ENCODE measurements around the gene NAV3.

The NAV3 gene

GRCh38 chr12:77882709-77883108, 52.0 kb downstream of the NAV3 start:
- no peak for TF ChIP-seq EZH2phosphoT487 (IDR thresholded peaks at IDR 0.05; ENCODE audit: borderline replicate concordance, low read length)
- no peak for TF ChIP-seq CTCF (IDR thresholded peaks at IDR 0.05; ENCODE audit: low read depth, low read length, poor library complexity, severe bottlenecking)
- no peak overlapping the region for H3K4me3 ChIP-seq (ENCODE audit: low read length)

GRCh38 chr12:77888611-77889010, 57.9 kb downstream of the NAV3 start:
- Histone ChIP-seq H3K27me3 (ENCODE audit: control insufficient read depth, low read length) (no peaks in the 10 kb centered on the region), H3F3A (ENCODE audit: control insufficient read depth, insufficient read depth) (no peaks in the 10 kb centered on the region), H3K4me3 (ENCODE audit: low read length) (no peak overlapping the region), H3K9me3 (ENCODE audit: control insufficient read depth, insufficient read depth, low read length) (no peaks in the 10 kb centered on the region), H3K4me1 (ENCODE audit: control insufficient read depth, low read length) (peaks cover 4% of the 10 kb centered on the region; the same call in 1 of the 2 replicates), H3K9me2 (replicated peaks; ENCODE audit: control insufficient read depth, low read length) (no peaks in the 10 kb centered on the region), H4K20me1 (ENCODE audit: control insufficient read depth, insufficient read depth, low read depth, low read length) (no peaks in the 10 kb centered on the region), H3K79me2 (ENCODE audit: control insufficient read depth, low read length) (no peaks in the 10 kb centered on the region), H3K36me3 (ENCODE audit: control insufficient read depth, low read length) (no peaks in the 10 kb centered on the region), H3K4me2 (ENCODE audit: low read length) (no peak overlapping the region), H3K27ac (ENCODE audit: low read depth, low read length) (no peak overlapping the region)
- no peak for TF ChIP-seq EZH2phosphoT487 (IDR thresholded peaks at IDR 0.05; ENCODE audit: borderline replicate concordance, low read length)
- no peak for TF ChIP-seq CTCF (IDR thresholded peaks at IDR 0.05; ENCODE audit: low read depth, low read length, poor library complexity, severe bottlenecking)

More at GRCh38 chr12:77882709-77883108, 52.0 kb downstream of the NAV3 start:
- Histone ChIP-seq H3K79me2 (ENCODE audit: control insufficient read depth, low read length) (no peaks in the 10 kb centered on the region), H3K4me1 (ENCODE audit: control insufficient read depth, low read length) (peaks cover 17% of the 10 kb centered on the region), H3K9me3 (ENCODE audit: control insufficient read depth, insufficient read depth, low read length) (peaks cover 4% of the 10 kb centered on the region; the same call in 1 of the 2 replicates), H3K27me3 (ENCODE audit: control insufficient read depth, low read length) (no peaks in the 10 kb centered on the region), H3F3A (ENCODE audit: control insufficient read depth, insufficient read depth) (no peaks in the 10 kb centered on the region), H3K9me2 (replicated peaks; ENCODE audit: control insufficient read depth, low read length) (no peaks in the 10 kb centered on the region), H3K27ac (ENCODE audit: low read depth, low read length) (peak overlapping the region; percentile 30; the same call in 1 of the 2 replicates), H3K4me2 (ENCODE audit: low read length) (peak overlapping the region; percentile 40), H4K20me1 (ENCODE audit: control insufficient read depth, insufficient read depth, low read depth, low read length) (no peaks in the 10 kb centered on the region), H3K36me3 (ENCODE audit: control insufficient read depth, low read length) (no peaks in the 10 kb centered on the region)

- Histone ChIP-seq H3K79me2 (ENCODE audit: control insufficient read depth, low read length) (no peaks in the 10 kb centered on the region), H4K20me1 (ENCODE audit: control insufficient read depth, insufficient read depth, low read depth, low read length) (no peaks in the 10 kb centered on the region), H3K27me3 (ENCODE audit: control insufficient read depth, low read length) (no peaks in the 10 kb centered on the region), H3K36me3 (ENCODE audit: control insufficient read depth, low read length) (no peaks in the 10 kb centered on the region), H3K27ac (ENCODE audit: low read depth, low read length) (no peak overlapping the region), H3K9me2 (replicated peaks; ENCODE audit: control insufficient read depth, low read length) (no peaks in the 10 kb centered on the region), H3K4me1 (ENCODE audit: control insufficient read depth, low read length) (peaks cover 25% of the 10 kb centered on the region), H3F3A (ENCODE audit: control insufficient read depth, insufficient read depth) (no peaks in the 10 kb centered on the region), H3K4me2 (ENCODE audit: low read length) (no peak overlapping the region), H3K9me3 (ENCODE audit: control insufficient read depth, insufficient read depth, low read length) (no peaks in the 10 kb centered on the region), H3K4me3 (ENCODE audit: low read length) (no peak overlapping the region)
- TF ChIP-seq CTCF (IDR thresholded peaks at IDR 0.05; ENCODE audit: low read depth, low read length, poor library complexity, severe bottlenecking) (no peak), EZH2phosphoT487 (IDR thresholded peaks at IDR 0.05; ENCODE audit: borderline replicate concordance, low read length) (no peak)
Measured at GRCh38 chr12:77891518-77892147, 60.9 kb downstream of the NAV3 start.
